Tibial nerve (tissue), 3 donors: ENCODE measurements around the gene MYH4.

Experiments
- CTCF ChIP-seq, 5 experiments: fragments of 200-600 bp in 3 of 5; fragments of 450-650 bp in 2 of 5; sonication (generic) in 3 of 5; IDR thresholded peaks; one replicate each; pipeline ENCODE4 v1.5.1; 2016 to 2019; ENCODE audit warnings: antibody characterized with exemption in 5 of 5, mild to moderate bottlenecking in 3 of 5, moderate library complexity in 2 of 5
- POLR2A ChIP-seq, 2 donors: fragments of 450-650 bp; IDR thresholded peaks; one replicate each; pipeline ENCODE4 v1.6.1; 2017; ENCODE audit warnings: antibody characterized with exemption in 2 of 2, mild to moderate bottlenecking in 2 of 2, moderate library complexity in 2 of 2

- TF ChIP-seq CTCF (IDR thresholded peaks at IDR 0.05) (no peak), POLR2A (IDR thresholded peaks at IDR 0.05) (no peak)
These were observed 11.4 kb downstream of the MYH4 start for GRCh38 chr17:10457952-10458351.
